ENCODE results near the gene SORBS2. TPM values are rescaled to one million over a fixed set of nuclear protein-coding genes. Genes with fewer than 3 reads are reported as not detected.

Gene SORBS2
- total and polyA plus RNA-seq, 8 donors: 9.0 to 908 (median 66.4) TPM

DNA sequence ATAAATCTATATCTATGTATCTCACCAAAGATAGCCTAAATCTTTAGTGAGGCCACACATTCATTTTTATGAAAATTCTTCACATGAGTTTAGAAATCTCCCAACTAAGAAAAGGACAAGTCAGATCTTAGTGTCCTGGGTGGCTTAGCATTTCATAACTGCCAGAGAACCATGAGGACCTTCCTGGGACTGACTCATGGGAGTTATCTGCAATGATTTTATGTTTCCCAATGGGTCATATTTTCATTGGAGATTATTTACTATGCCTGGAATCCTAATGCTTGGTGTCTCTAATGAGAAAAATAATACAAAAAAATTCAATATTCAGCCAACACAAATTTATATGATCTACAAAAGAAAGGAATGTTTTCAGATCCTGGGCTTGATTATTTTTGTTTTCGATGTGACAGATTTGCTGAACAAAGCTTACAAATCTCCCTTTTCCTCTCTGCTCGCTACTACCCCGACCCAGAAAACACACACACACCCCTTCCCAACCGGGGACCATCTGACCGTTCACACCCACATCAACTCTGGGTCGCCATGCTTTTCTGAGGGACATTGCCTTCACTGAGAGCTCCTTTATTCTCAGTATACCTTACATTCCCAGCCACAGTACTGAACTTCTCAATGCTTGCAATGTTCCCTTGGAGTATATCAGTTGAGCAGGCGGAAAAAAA lies 40.1 kb downstream of the SORBS2 start:
- Histone ChIP-seq H3K36me3 (no peaks in the 10 kb centered on the region), H3K9me3 (peaks cover 0 to 4% (median 0%) of the 10 kb centered on the region in 4 donors), H3K27ac (peak overlapping the region; percentile 61 to 87 (median 79)), H3K27me3 (no peaks in the 10 kb centered on the region), H3K4me1 (peaks cover 0 to 57% (median 43%) of the 10 kb centered on the region in 4 donors), H3K4me3 (peak overlapping the region in 3 of 4 donors; percentile 25 to 31 (median 30))
- no peak for TF ChIP-seq POLR2A (IDR thresholded peaks at IDR 0.05)
- TF ChIP-seq EP300 (IDR thresholded peaks at IDR 0.05): no peak
- TF ChIP-seq POLR2AphosphoS5 (IDR thresholded peaks at IDR 0.05): no peak
- TF ChIP-seq CTCF (IDR thresholded peaks at IDR 0.05): no peak
- WGBS, 5 donors: 42 to 63% (median 48%) methylated on average over 7 of the region's 7 CpGs
- DNase-seq: no peak
- intact Hi-C loops (cut with DNase I; ENCODE audit: low total_unique reads): no loop called here

DNA sequence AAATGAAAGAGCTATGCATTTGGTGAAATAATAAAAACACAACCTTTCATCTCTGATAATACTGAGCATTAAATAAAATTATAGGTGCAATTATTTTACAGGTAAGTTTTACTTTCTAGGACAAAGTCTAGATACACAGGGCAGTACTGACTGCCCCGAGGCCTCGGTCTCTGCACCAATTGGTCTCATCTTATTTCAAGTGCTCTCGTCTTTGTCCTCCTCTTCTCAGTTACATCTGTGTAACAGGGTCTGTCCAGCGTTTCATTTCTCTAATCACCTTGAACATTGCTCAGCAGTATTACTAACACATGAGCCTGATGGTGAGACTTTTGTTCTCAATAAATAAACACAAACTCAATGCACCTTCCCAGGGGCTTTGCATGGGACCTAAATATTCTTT lies 44.5 kb downstream of the SORBS2 start:
- H3K4me3 ChIP-seq: no peak overlapping the region
- peaks cover 0 to 4% (median 0%) of the 10 kb centered on the region in 4 donors for H3K9me3 ChIP-seq
- no peak for DNase-seq
- intact Hi-C loops (cut with DNase I; ENCODE audit: low total_unique reads): no loop called here
- H3K27me3 ChIP-seq: no peaks in the 10 kb centered on the region
- 77 to 95% (median 90%) methylated on average over 4 of the region's 4 CpGs for WGBS, 5 donors
- H3K27ac ChIP-seq: peak overlapping the region in 1 of 5 donors; percentile 4
- H3K4me1 ChIP-seq: peaks cover 0 to 24% (median 14%) of the 10 kb centered on the region in 4 donors
- TF ChIP-seq POLR2A (IDR thresholded peaks at IDR 0.05): no peak
- no peak for TF ChIP-seq EP300 (IDR thresholded peaks at IDR 0.05)
- TF ChIP-seq POLR2AphosphoS5 (IDR thresholded peaks at IDR 0.05): no peak
- TF ChIP-seq CTCF (IDR thresholded peaks at IDR 0.05): no peak
- H3K36me3 ChIP-seq: no peaks in the 10 kb centered on the region

GRCh38 chr4:185764876-185765275 lies 47.1 kb downstream of the SORBS2 start:
- no peak overlapping the region for H3K27ac ChIP-seq
- H3K4me1 ChIP-seq: peaks cover 0 to 36% (median 15%) of the 10 kb centered on the region in 4 donors
- TF ChIP-seq POLR2A (IDR thresholded peaks at IDR 0.05) (no peak), POLR2AphosphoS5 (IDR thresholded peaks at IDR 0.05) (no peak), CTCF (IDR thresholded peaks at IDR 0.05) (no peak), EP300 (IDR thresholded peaks at IDR 0.05) (no peak)

DNA sequence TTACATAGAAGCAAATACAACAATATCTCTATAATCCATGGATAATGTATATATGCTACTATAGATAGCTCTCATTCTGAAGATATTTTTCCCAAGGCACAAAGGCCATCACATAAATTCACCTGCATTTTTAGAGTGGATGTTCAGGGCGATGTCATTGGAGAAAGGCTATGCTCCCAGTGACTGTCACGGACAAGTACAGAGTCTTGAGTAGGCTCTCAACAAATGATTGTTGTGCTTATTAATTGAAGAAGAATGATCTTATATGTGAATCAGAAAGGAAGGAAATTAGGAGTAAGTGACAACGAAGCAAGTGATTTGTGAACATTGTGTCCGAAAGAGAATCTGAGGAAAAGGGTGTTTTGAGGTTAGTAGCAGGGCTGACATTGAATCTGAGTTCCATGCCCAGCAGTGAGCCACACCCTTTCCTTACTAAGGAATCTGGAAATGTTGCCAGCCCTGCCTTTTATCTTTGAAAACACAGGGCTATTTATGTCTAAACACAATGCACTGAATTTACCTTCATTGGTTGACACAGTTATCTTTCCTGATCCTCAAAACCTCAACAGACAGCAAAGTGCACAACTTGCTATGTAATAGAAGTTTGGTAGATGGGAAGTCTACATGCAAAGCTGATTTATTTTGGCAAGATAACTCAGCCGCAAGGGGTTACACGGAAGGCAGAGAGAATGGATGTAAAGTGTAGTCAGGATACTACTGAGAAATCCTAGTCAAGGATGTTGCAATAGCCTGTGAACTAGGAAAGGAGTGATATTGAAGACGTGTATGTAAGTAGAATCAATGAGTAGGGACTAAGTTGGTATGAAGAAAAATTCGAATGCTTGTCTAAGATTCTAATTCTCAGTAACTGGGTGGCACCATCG lies 50.4 kb downstream of the SORBS2 start:
- no peak overlapping the region for H3K4me3 ChIP-seq
- intact Hi-C loops (cut with DNase I; ENCODE audit: low total_unique reads): no loop called here
- peaks cover 6 to 56% (median 25%) of the 10 kb centered on the region in 4 donors for H3K4me1 ChIP-seq
- TF ChIP-seq CTCF (IDR thresholded peaks at IDR 0.05) (no peak), EP300 (IDR thresholded peaks at IDR 0.05) (no peak)
- 48 to 57% (median 55%) methylated on average over 9 of the region's 9 CpGs for WGBS, 5 donors
- no peaks in the 10 kb centered on the region for H3K9me3 ChIP-seq
- peak overlapping the region; percentile 12 to 54 (median 49) for H3K27ac ChIP-seq
- DNase-seq: peak in 1 of 2 donors; percentile 53
- no peaks in the 10 kb centered on the region for H3K36me3 ChIP-seq
- no peaks in the 10 kb centered on the region for H3K27me3 ChIP-seq

More at GRCh38 chr4:185764876-185765275, 47.1 kb downstream of the SORBS2 start:
- Histone ChIP-seq H3K27me3 (no peaks in the 10 kb centered on the region), H3K4me3 (no peak overlapping the region), H3K9me3 (no peaks in the 10 kb centered on the region), H3K36me3 (no peaks in the 10 kb centered on the region)
- intact Hi-C loops (cut with DNase I; ENCODE audit: low total_unique reads): no loop called here
- DNase-seq: no peak
